HepG2 (cell line): Measurements from ENCODE around the gene TTC31. TPM values are rescaled to one million over a fixed set of nuclear protein-coding genes. Genes with fewer than 3 reads are reported as not detected.

Experiments
- ATF7 ChIP-seq, 2 experiments: fragments of 450-650 bp in 1 of 2; sonication (generic) in 1 of 2; formaldehyde crosslinking in 1 of 2; IDR thresholded peaks; 2 replicates each; pipeline versions ENCODE4 v1.4.0 to v1.6.1; 2016 to 2020; ENCODE audit warnings: antibody characterized with exemption in 1 of 2, mild to moderate bottlenecking in 1 of 2, missing genetic modification reagents in 1 of 2
- DPF2 ChIP-seq: sonication (generic); formaldehyde crosslinking; IDR thresholded peaks from 2 replicates; pipeline ENCODE4 v1.4.0; 2020; ENCODE audit warnings: mild to moderate bottlenecking, low read depth, missing genetic modification reagents, borderline replicate concordance
- ETV6 ChIP-seq: sonication (generic); formaldehyde crosslinking; conservative IDR thresholded peaks from 2 replicates; pipeline ENCODE4 v1.4.0; 2020; ENCODE audit warnings: missing genetic modification reagents
- FLYWCH1 ChIP-seq: sonication (generic); formaldehyde crosslinking; IDR thresholded peaks from 2 replicates; pipeline ENCODE4 v1.8.1; 2023; ENCODE audit warnings: mild to moderate bottlenecking, missing genetic modification reagents
- GLI4 ChIP-seq: sonication (generic); formaldehyde crosslinking; IDR thresholded peaks from 2 replicates; pipeline ENCODE4 v1.5.1; 2020; ENCODE audit warnings: missing genetic modification reagents, mild to moderate bottlenecking, moderate library complexity, borderline replicate concordance
- HMG20B ChIP-seq: conservative IDR thresholded peaks from 2 replicates; pipeline ENCODE4 v1.6.1; 2016; ENCODE audit warnings: missing genetic modification reagents, missing compliant biosample characterization
- HNF1A ChIP-seq, 2 experiments: sonication (generic) in 1 of 2; formaldehyde crosslinking in 1 of 2; IDR thresholded peaks; 2 replicates each; pipeline versions ENCODE4 v1.4.0 to v1.6.1; 2016 to 2020; ENCODE audit warnings: borderline replicate concordance in 1 of 2, low read depth in 1 of 2, mild to moderate bottlenecking in 1 of 2, missing genetic modification reagents in 1 of 2
- HNF4G ChIP-seq, 2 experiments: sonication (generic) in 1 of 2; formaldehyde crosslinking in 1 of 2; IDR thresholded peaks; 2 replicates each; pipeline versions ENCODE4 v1.4.0 to v1.6.1; 2011 to 2020; ENCODE audit warnings: borderline replicate concordance in 2 of 2, low read depth in 2 of 2, mild to moderate bottlenecking in 2 of 2, low read length in 1 of 2, missing genetic modification reagents in 1 of 2, moderate library complexity in 1 of 2
- HOXA9 ChIP-seq: sonication (generic); formaldehyde crosslinking; IDR thresholded peaks from 2 replicates; pipeline ENCODE4 v1.8.1; 2022; ENCODE audit warnings: missing genetic modification reagents, mild to moderate bottlenecking, moderate library complexity, borderline replicate concordance
- RBM39 ChIP-seq: fragments of 200-400 bp; formaldehyde crosslinking; IDR thresholded peaks from one replicate; pipeline ENCODE4 v1.6.1; 2018; ENCODE audit warnings: antibody characterized with exemption, mild to moderate bottlenecking, low read depth, low read length; ENCODE audit not compliant: poor library complexity, severe bottlenecking
- SALL2 ChIP-seq: sonication (generic); formaldehyde crosslinking; IDR thresholded peaks from 2 replicates; pipeline ENCODE4 v1.8.1; 2023; ENCODE audit warnings: mild to moderate bottlenecking, missing genetic modification reagents, inconsistent platforms
- SIX1 ChIP-seq: sonication (generic); formaldehyde crosslinking; IDR thresholded peaks from 2 replicates; pipeline ENCODE4 v1.4.0; 2020; ENCODE audit warnings: missing genetic modification reagents, borderline replicate concordance
- SNAPC2 ChIP-seq: sonication (generic); formaldehyde crosslinking; IDR thresholded peaks from 2 replicates; pipeline ENCODE4 v1.8.1; 2022; ENCODE audit warnings: mild to moderate bottlenecking, missing genetic modification reagents
- ZHX1 ChIP-seq: sonication (generic); formaldehyde crosslinking; IDR thresholded peaks from 2 replicates; pipeline ENCODE4 v1.8.1; 2022; ENCODE audit warnings: low read depth, mild to moderate bottlenecking, missing genetic modification reagents
- ZNF234 ChIP-seq: sonication (generic); formaldehyde crosslinking; conservative IDR thresholded peaks from 2 replicates; pipeline ENCODE4 v1.5.1; 2020; ENCODE audit warnings: mild to moderate bottlenecking, missing genetic modification reagents
- ZNF552 ChIP-seq: sonication (generic); formaldehyde crosslinking; IDR thresholded peaks from 2 replicates; pipeline ENCODE4 v1.9.0; 2022; ENCODE audit warnings: missing genetic modification reagents, mild to moderate bottlenecking, borderline replicate concordance
- ZNF567 ChIP-seq: sonication (generic); formaldehyde crosslinking; IDR thresholded peaks from 2 replicates; pipeline ENCODE4 v1.8.1; 2023; ENCODE audit warnings: mild to moderate bottlenecking, missing genetic modification reagents, borderline replicate concordance
- ZSCAN9 ChIP-seq: IDR thresholded peaks from 2 replicates; pipeline ENCODE4 v1.6.1; 2016; ENCODE audit warnings: borderline replicate concordance
- polyA plus RNA-seq, 8 experiments: library from polyadenylated mRNA; depleted of rRNA in 3 of 8; stranded (reverse) in 7 of 8; unstranded in 1 of 8; fragments of >200 nt; fragmentation: Illumina TruSeq in 4 of 8; extraction: Trizol in 4 of 8; gene quantifications; 2 replicates each; pipeline versions ENCODE4 v1.2.1 to v1.2.3, GENCODE V29; 2011 to 2016; ENCODE audit warnings: low read depth in 4 of 8, missing spikeins in 1 of 8, mixed read lengths in 1 of 8; ENCODE audit not compliant: insufficient read depth in 1 of 8
- total RNA-seq, 5 experiments: library from RNA; depleted of rRNA; stranded (reverse); fragments of >200 nt; fragmentation: Illumina TruSeq; extraction: Trizol; gene quantifications; 2 replicates each; pipeline ENCODE4 v1.2.3, GENCODE V29; 2016; ENCODE audit warnings: low read depth in 1 of 5
- TF ChIP-seq, protein P1 (sequence below): sonication (generic); formaldehyde crosslinking; IDR thresholded peaks from 2 replicates; pipeline ENCODE4 v1.4.0; 2020; ENCODE audit warnings: missing genetic modification reagents, borderline replicate concordance

TTC31 gene
- total and polyA plus RNA-seq, 2 of the 13 experiments (the other 11 are each of a cell fraction or from before 2014, with no cell fraction given) = 28.3 to 39.5 TPM

DNA sequence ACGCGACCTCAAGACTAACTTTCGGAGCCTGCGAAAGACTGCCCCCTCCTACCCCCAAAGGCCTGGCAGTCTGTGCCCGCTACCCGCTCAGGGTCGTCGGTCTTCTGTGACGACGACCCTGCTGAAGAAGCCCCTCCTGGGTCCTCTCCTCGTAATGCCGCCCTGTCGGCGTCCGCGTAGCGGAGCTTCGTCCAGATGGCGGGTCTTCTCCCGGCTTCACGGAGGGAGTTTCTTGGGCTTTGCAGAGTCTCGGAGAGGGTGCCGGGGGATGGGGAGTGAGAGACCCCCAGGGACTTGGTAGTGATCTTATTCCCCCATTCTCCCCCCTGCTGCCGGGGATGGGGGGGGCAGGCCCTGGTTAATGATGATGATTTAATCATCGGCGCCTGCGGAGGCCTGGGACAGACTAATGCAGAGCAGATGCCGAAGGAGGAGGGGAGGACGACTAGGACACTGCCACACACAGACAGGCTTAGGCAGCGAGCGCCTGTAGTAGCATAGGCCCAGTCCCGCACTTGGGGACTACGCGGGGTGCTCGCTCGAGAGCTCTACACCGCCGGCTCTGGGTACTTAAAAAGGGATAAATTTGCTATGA, 25.1 kb downstream of the TTC31 start (continued):
- no peak for TF ChIP-seq HNF1A (IDR thresholded peaks at IDR 0.05; ENCODE audit: low read depth)
- TF ChIP-seq HNF1A (CRISPR knock-in tag; IDR thresholded peaks at IDR 0.05; ENCODE audit: borderline replicate concordance) = no peak
- TF ChIP-seq ZNF234 = no peak
- no peak for TF ChIP-seq HMG20B (CRISPR knock-in tag)
- TF ChIP-seq ETV6 (CRISPR knock-in tag) = no peak
- TF ChIP-seq FLYWCH1 = no peak
- no peak for TF ChIP-seq ZNF552 (CRISPR knock-in tag)
- TF ChIP-seq ZNF567 (CRISPR knock-in tag) = no peak
- no peak for TF ChIP-seq GLI4 (CRISPR knock-in tag)
- TF ChIP-seq ATF7 (IDR thresholded peaks at IDR 0.05) = no peak
- no peak for TF ChIP-seq ATF7 (CRISPR knock-in tag; IDR thresholded peaks at IDR 0.05)
- no peak for TF ChIP-seq RBM39
- no peak for TF ChIP-seq HNF4G (IDR thresholded peaks at IDR 0.05; ENCODE audit: borderline replicate concordance, low read depth, low read length)
- TF ChIP-seq HNF4G (CRISPR knock-in tag; IDR thresholded peaks at IDR 0.05; ENCODE audit: borderline replicate concordance, low read depth) = no peak
- no peak for TF ChIP-seq SALL2 (CRISPR knock-in tag)
- TF ChIP-seq, protein P1, sequence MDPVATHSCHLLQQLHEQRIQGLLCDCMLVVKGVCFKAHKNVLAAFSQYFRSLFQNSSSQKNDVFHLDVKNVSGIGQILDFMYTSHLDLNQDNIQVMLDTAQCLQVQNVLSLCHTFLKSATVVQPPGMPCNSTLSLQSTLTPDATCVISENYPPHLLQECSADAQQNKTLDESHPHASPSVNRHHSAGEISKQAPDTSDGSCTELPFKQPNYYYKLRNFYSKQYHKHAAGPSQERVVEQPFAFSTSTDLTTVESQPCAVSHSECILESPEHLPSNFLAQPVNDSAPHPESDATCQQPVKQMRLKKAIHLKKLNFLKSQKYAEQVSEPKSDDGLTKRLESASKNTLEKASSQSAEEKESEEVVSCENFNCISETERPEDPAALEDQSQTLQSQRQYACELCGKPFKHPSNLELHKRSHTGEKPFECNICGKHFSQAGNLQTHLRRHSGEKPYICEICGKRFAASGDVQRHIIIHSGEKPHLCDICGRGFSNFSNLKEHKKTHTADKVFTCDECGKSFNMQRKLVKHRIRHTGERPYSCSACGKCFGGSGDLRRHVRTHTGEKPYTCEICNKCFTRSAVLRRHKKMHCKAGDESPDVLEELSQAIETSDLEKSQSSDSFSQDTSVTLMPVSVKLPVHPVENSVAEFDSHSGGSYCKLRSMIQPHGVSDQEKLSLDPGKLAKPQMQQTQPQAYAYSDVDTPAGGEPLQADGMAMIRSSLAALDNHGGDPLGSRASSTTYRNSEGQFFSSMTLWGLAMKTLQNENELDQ (CRISPR knock-in tag) = no peak
- TF ChIP-seq ZHX1 = 0 out of 2 replicates have a peak, but pooled peaks have one; percentile 17
- TF ChIP-seq SIX1 (CRISPR knock-in tag) = no peak
- no peak for TF ChIP-seq SNAPC2 (CRISPR knock-in tag)
- no peak for TF ChIP-seq HOXA9
- no peak for TF ChIP-seq ZSCAN9 (CRISPR knock-in tag)
- TF ChIP-seq DPF2 (CRISPR knock-in tag) = no peak
